ENCODE data around the gene NOS1. TPM values are rescaled to one million over a fixed set of nuclear protein-coding genes. Genes with fewer than 3 reads are reported as not detected.
A peak's percentile ranks its signal among the peaks of the same experiment; 100 is the strongest.
"Not testable (repeated sequence)": the region's sequence is repeated elsewhere in the genome, so short reads cannot be mapped to it uniquely, and the experiment has no call there.

NOS1 gene
- polyA plus RNA-seq, 3 donors = 0.68 to 0.86 (median 0.71) TPM

GRCh38 chr12:117187421-117187820, 174.0 kb downstream of the NOS1 start:
- peak in 2 of 3 donors; percentile 23 to 31 for DNase-seq (ENCODE audit: low read depth in 3 of 3, low spot score in 2 of 3)

DNA sequence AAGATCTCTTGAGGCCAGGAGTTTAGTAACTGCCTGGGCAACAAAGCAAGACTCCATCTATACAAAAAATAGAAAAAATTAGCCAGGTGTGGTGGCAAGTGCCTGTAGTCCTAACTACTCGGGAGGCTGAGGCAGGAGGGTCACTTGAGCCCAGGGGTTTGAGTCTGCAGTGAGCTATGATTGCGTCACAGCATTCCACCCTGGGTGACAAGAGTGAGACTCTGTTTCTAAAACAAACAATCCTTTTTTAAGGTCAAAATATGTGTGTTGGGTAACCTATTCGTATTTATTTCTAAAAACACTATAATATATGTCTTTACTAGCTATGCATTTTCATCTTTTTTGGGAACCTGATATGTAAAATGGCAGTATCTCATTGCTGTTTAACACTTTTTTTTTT, 178.6 kb downstream of the NOS1 start:
- DNase-seq (ENCODE audit: low read depth in 3 of 3, low spot score in 2 of 3) = no peak

DNA sequence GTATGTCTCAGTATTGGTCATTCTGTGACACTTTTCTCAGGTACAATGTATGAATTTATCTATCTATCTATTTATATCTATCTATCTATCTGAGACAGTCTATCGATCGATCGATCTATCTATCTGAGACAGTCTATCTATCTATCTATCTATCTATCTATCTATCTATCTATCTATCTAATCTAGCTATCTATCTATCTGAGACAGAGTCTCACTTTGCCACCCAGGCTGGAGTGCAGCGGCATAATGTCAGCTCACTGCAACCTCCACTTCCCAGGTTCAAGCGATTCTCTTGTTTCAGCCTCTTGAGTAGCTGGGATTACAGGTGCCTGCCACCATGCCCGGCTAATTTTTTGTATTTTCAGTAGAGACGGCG, 180.0 kb downstream of the NOS1 start:
- not testable (repeated sequence) for DNase-seq (ENCODE audit: low read depth in 3 of 3, low spot score in 2 of 3)

- DNase-seq (ENCODE audit: low read depth in 3 of 3, low spot score in 2 of 3) = no peak
These were observed 180.5 kb downstream of the NOS1 start for GRCh38 chr12:117180758-117181467.

DNA sequence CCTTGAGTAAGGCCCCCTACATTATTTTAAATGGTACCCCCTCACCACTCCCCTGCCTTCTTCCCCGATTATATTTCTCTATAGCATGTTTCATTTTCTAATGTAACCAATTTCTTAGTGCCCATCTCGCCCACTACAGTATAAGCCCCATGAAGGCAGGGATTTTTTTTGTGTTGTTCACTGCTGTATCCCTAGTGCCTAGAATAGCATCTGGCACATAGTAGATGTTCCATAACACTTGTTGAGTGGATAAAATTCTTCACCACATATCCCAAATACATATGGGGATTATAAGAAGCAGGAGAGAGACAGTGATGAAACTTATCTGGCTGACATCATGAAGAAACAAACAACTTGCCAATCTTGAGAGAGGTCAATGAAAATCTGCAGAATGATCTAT, 182.7 kb downstream of the NOS1 start:
- DNase-seq (ENCODE audit: low read depth in 3 of 3, low spot score in 2 of 3) = no peak

DNA sequence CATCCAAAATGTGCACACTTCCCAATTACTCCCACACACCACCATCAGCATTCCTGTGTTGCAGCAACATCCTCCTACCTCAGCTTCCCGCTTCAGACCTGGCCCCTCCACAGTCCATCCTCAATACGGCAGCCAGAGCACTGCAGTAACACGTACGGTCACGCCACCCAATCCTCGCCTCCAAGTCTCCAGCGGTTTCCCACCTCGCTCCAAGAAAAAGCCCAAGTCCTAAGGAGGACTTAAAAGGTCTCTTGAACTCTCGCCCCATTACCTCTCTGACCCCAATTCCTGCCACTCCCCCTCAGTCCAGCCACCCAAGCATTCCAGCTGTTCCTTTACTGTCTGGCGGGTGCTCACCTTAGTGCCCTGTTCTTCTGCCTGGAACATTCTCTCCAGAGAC, 183.1 kb downstream of the NOS1 start:
- DNase-seq (ENCODE audit: low read depth in 3 of 3, low spot score in 2 of 3) = no peak

GRCh38 chr12:117172168-117172567, 189.3 kb downstream of the NOS1 start:
- DNase-seq (ENCODE audit: low read depth in 3 of 3, low spot score in 2 of 3) = no peak

GRCh38 chr12:117171499-117172162, 189.8 kb downstream of the NOS1 start:
- DNase-seq (ENCODE audit: low read depth in 3 of 3, low spot score in 2 of 3) = no peak

DNA sequence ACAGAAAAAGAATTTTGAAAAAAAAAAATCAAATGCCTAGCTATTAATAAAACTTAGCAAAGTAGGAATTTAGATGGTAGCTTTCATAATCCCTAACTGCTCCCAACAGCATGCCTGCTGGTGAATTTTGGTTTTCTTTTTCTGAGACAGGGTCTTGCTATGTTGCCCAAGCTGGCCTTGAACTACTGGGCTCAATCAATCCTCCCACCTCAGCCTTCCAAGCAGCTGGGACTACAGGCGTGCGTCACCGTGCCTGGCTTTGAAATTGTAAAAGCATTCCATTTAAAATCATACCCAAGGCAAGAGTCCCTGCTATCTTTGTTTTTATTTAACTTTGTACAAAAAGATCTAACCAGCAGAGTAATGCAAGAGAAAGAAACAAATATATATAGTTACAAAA, 191.9 kb downstream of the NOS1 start:
- DNase-seq (ENCODE audit: low read depth in 3 of 3, low spot score in 2 of 3) = no peak

GRCh38 chr12:117168976-117169375, 192.4 kb downstream of the NOS1 start:
- DNase-seq (ENCODE audit: low read depth in 3 of 3, low spot score in 2 of 3) = no peak

DNA sequence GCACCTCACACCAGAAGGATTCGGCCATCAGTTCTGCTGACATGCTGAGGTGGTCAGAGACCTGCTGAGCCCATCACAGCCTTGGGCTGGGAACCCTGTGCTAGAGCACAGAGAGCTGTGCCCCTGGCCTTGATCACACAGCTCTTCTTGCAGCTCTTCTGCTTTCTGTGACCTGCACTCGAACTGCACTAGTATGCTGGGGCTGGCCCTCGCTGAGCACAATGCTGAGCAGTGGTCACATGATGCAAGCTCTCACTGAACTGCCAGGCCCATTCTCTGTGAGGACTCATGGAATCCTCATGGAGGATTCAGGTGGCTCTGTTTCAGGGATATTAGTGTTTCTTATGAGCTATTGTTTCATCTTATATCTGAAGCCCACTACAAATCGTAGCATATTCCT, 193.7 kb downstream of the NOS1 start:
- DNase-seq (ENCODE audit: low read depth in 3 of 3, low spot score in 2 of 3) = no peak

- no peak for DNase-seq (ENCODE audit: low read depth in 3 of 3, low spot score in 2 of 3)
These were observed 195.3 kb downstream of the NOS1 start for GRCh38 chr12:117166107-117166506.

DNA sequence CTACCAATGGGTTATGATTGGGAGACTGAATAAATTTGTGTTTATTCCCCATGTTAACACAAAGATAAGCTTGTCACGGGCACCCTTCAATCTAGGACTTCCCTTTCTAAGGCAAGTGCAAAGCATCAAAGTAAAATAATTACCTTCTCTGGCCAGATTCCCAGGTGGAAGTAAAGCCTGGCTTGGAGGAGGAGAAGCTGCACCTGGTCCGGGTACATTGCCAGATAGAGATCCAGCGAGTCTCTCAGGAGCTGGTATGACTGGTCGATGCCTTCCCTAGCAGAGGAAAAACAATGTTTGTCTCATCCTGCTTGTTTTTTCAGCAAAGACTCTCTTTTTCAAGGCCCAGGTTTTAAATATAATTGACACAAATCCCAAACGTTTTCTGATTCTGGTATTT, 196.1 kb downstream of the NOS1 start:
- DNase-seq (ENCODE audit: low read depth in 3 of 3, low spot score in 2 of 3) = no peak

GRCh38 chr12:117162633-117163032, 198.8 kb downstream of the NOS1 start:
- DNase-seq (ENCODE audit: low read depth in 3 of 3, low spot score in 2 of 3) = no peak

DNA sequence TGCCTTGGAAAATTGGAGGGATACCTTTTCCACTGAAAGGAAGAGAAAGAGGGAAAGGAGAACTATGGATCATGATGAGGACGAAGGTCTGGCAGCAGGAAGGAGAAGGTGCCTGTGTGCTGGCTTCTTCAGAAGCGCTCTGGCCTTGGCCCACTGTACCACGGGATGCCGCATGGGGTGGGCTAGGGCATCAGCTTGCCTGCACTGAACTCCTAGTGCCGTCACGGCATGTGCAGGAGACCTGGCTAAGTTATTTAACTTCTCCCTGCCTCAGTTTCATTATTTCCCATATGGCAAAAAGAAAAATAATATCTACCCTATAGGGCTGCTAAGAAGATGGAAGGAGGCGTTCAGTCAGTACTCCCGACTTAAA, 199.3 kb downstream of the NOS1 start:
- no peak for DNase-seq (ENCODE audit: low read depth in 3 of 3, low spot score in 2 of 3)

- no peak for DNase-seq (ENCODE audit: low read depth in 3 of 3, low spot score in 2 of 3)
These were observed 199.8 kb downstream of the NOS1 start for GRCh38 chr12:117161460-117162166.

- no peak for DNase-seq (ENCODE audit: low read depth in 3 of 3, low spot score in 2 of 3)
These were observed 201.8 kb downstream of the NOS1 start for GRCh38 chr12:117159674-117160073.

DNA sequence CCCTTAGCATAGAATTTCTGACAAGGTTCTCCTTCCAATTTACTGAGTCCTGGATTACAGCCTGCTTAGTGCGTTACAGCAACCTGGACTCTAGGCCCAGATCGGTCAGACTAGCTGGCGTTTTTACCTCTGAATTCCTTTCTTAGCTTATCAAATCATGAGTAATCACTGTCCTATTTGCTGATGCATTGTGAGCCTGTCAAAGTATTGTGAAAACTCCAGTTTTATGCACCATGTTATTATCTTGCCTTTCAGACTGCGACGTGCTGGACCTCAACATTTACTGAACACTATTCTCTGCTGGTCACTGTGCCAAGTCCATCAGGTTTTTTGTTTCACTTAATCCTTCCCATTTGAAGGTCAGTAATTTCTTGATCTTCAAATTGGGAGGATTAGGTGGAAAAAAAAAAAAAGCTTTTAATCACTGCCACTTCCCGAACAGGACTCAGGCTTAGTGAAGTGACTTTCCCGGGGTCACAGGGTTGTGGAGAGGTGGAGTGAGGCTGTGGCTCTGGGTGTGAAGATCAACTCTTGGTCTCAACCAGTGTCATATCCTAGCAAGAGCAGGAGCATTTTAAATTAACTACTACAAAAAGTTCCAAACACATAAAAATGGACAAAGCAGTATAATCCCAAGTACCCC, 202.4 kb downstream of the NOS1 start:
- no peak for DNase-seq (ENCODE audit: low read depth in 3 of 3, low spot score in 2 of 3)

Data from right renal cortex interstitium (tissue), 3 donors.